GM12878 (cell line): ENCODE measurements around the gene CSRP1. TPM values are rescaled to one million over a fixed set of nuclear protein-coding genes. Genes with fewer than 3 reads are reported as not detected.

Experiments
- ATAC-seq: fragments of 200-7000 bp; cut with Tn5 transposase; 3 replicates; pipeline ENCODE4 v1.9.1; 2020; ENCODE audit warnings: mild to moderate bottlenecking, moderate library complexity
- BruUV-seq: library from RNA; stranded (reverse); fragments of 400-500 nt; replicated peaks from 2 replicates; lab custom pipeline; 2021; lab: Mats Ljungman, UMichigan
- CTCF ChIA-PET: fragments of 300-600 bp; sonication (Branson Sonifier 250); formaldehyde crosslinking; extraction: SDS; loops from one replicate; lab custom pipeline; 2021; ENCODE audit warnings: inconsistent platforms; lab: Yijun Ruan, JAX
- POLR2A ChIA-PET: fragments of 350-600 bp; formaldehyde crosslinking; extraction: SDS; loops from one replicate; lab custom pipeline; 2021; ENCODE audit warnings: inconsistent platforms; lab: Charles Lee
- RAD21 ChIA-PET: fragments of 300-600 bp; sonication (Branson Sonifier 250); formaldehyde crosslinking; loops from one replicate; lab custom pipeline; 2023; ENCODE audit warnings: antibody characterized with exemption; ENCODE audit not compliant: unreplicated experiment; lab: Charles Lee
- SMC1A ChIA-PET: fragments of 300-600 bp; sonication (Branson Sonifier 250); formaldehyde crosslinking; loops from one replicate; lab custom pipeline; 2023; ENCODE audit not compliant: unreplicated experiment, uncharacterized antibody; lab: Charles Lee
- DNase-seq: peaks from one replicate; pipeline ENCODE4 v3.0.0-alpha.2; 2011; ENCODE audit warnings: low read depth, low spot score
- FAIRE-seq: peaks from 3 replicates; lab custom pipeline; 2011; peaks lifted over from hg19 to GRCh38; lab: Jason Lieb, UNC
- H2AFZ ChIP-seq: 2 replicates; pipeline ENCODE4 v1.6.0; 2011; ENCODE audit warnings: low read depth, low read length, control low read depth; ENCODE audit not compliant: control insufficient read depth
- H3K27ac ChIP-seq: 2 replicates; pipeline ENCODE4 v1.5.1; 2011; ENCODE audit warnings: control low read depth; ENCODE audit not compliant: control insufficient read depth, insufficient read depth
- H3K27me3 ChIP-seq, 2 experiments: replicated peaks in 1 of 2; 2 replicates each; pipeline versions ENCODE4 v1.6.0 to v1.6.1; 2011; ENCODE audit warnings: low read length in 1 of 2; ENCODE audit not compliant: control insufficient read depth in 2 of 2, insufficient read depth in 2 of 2
- H3K36me3 ChIP-seq, 2 experiments: 2 replicates each; pipeline ENCODE4 v1.5.1; 2011; ENCODE audit warnings: low read length in 1 of 2; ENCODE audit not compliant: control insufficient read depth in 2 of 2, insufficient read depth in 2 of 2
- H3K4me1 ChIP-seq: 2 replicates; pipeline ENCODE4 v1.6.1; 2011; ENCODE audit warnings: mild to moderate bottlenecking, low read length, moderate library complexity, mixed read lengths; ENCODE audit not compliant: control insufficient read depth, insufficient read depth
- H3K4me2 ChIP-seq: 2 replicates; pipeline ENCODE4 v1.6.0; 2011; ENCODE audit warnings: control low read depth; ENCODE audit not compliant: control insufficient read depth, insufficient read depth
- H3K4me3 ChIP-seq: fragments of 200-600 bp; sonication (generic); 2 replicates; pipeline ENCODE4 v1.5.1; 2016
- H3K79me2 ChIP-seq: 2 replicates; pipeline ENCODE4 v1.6.0; 2011; ENCODE audit warnings: low read length; ENCODE audit not compliant: control insufficient read depth, insufficient read depth
- H3K9ac ChIP-seq: 2 replicates; pipeline ENCODE4 v1.8.0; 2011; ENCODE audit warnings: low read length, control low read depth, mixed read lengths; ENCODE audit not compliant: control insufficient read depth, insufficient read depth
- H3K9me3 ChIP-seq: replicated peaks from 3 replicates; pipeline ENCODE4 v1.5.1; 2011; ENCODE audit warnings: mild to moderate bottlenecking, low read length; ENCODE audit not compliant: control insufficient read depth, insufficient read depth
- H4K20me1 ChIP-seq: 2 replicates; pipeline ENCODE4 v1.6.0; 2011; ENCODE audit not compliant: control insufficient read depth, insufficient read depth
- ETV6 ChIP-seq, 2 experiments: fragments of 450-650 bp in 1 of 2; IDR thresholded peaks in 1 of 2; conservative IDR thresholded peaks in 1 of 2; 2 replicates each; pipeline ENCODE4 v1.6.1; 2014; ENCODE audit warnings: antibody characterized with exemption in 1 of 2, borderline replicate concordance in 1 of 2, low read depth in 1 of 2, mild to moderate bottlenecking in 1 of 2, moderate library complexity in 1 of 2
- FOXK2 ChIP-seq: fragments of 450-650 bp; IDR thresholded peaks from 2 replicates; pipeline ENCODE4 v1.6.1; 2017; ENCODE audit warnings: mild to moderate bottlenecking, moderate library complexity
- KAT2A ChIP-seq: conservative IDR thresholded peaks from 2 replicates; pipeline ENCODE4 v1.6.1; 2011; ENCODE audit warnings: low read depth, low read length; ENCODE audit not compliant: control insufficient read depth
- KDM1A ChIP-seq: fragments of 200-600 bp; sonication (generic); IDR thresholded peaks from 2 replicates; pipeline ENCODE4 v1.6.1; 2016; ENCODE audit warnings: borderline replicate concordance
- RAD21 ChIP-seq: IDR thresholded peaks from 2 replicates; pipeline ENCODE4 v1.6.1; 2011; ENCODE audit warnings: mild to moderate bottlenecking, low read depth, low read length, moderate library complexity; ENCODE audit not compliant: insufficient read depth
- RB1 ChIP-seq: fragments of 450-650 bp; formaldehyde crosslinking; IDR thresholded peaks from 2 replicates; pipeline ENCODE4 v1.6.1; 2017; ENCODE audit warnings: mild to moderate bottlenecking, borderline replicate concordance
- RBBP5 ChIP-seq: fragments of 200-600 bp; sonication (generic); conservative IDR thresholded peaks from 2 replicates; pipeline ENCODE4 v1.6.1; 2016
- SMC3 ChIP-seq: IDR thresholded peaks from 2 replicates; pipeline ENCODE4 v1.6.1; 2011; ENCODE audit warnings: low read length, improper control_type of control experiment, borderline replicate concordance
- TBL1XR1 ChIP-seq: IDR thresholded peaks from 2 replicates; pipeline ENCODE4 v1.6.1; 2012; ENCODE audit warnings: low read depth, low read length, improper control_type of control experiment
- ZBED1 ChIP-seq: IDR thresholded peaks from 2 replicates; pipeline ENCODE4 v1.6.1; 2016; ENCODE audit warnings: borderline replicate concordance
- WGBS: methylation state at CpG from one replicate; pipeline ENCODE4 v1.1.6; 2016; ENCODE audit warnings: low lambda C conversion rate; ENCODE audit not compliant: insufficient replicate concordance, insufficient coverage; ENCODE audit errors: missing lambda C conversion rate; 5-methylcytosine and 5-hydroxymethylcytosine counted together
- in situ Hi-C: fragments of 300-500 bp; cut with MboI; formaldehyde crosslinking; loops from 9 replicates; pipeline ENCODE4 v1.14.3; 2018; ENCODE audit warnings: mixed read lengths
- intact Hi-C: fragments of 100-400 bp; cut with micrococcal nuclease; formaldehyde crosslinking; loops from one replicate; pipeline ENCODE4 v1.14.2; 2022; ENCODE audit not compliant: unreplicated experiment
- polyA plus RNA-seq, 11 experiments: library from polyadenylated mRNA; depleted of rRNA in 4 of 11; unstranded in 6 of 11; stranded (reverse) in 5 of 11; fragments of >200 nt; fragmentation: Nextera tagmentation in 4 of 11; fragmentation: Illumina TruSeq in 1 of 11; extraction: Ambion mirVana in 4 of 11; extraction: Trizol in 1 of 11; gene quantifications; 1 replicate in 1 of 11; 2 replicates in 10 of 11; pipeline versions ENCODE4 v1.2.1 to v1.2.3, GENCODE V29; 2011 to 2016; ENCODE audit warnings: inconsistent platforms in 2 of 11, missing spikeins in 2 of 11, low read depth in 1 of 11
- total RNA-seq, 4 experiments: library from RNA; depleted of rRNA in 3 of 4; stranded (reverse); fragments of >200 nt in 3 of 4; fragmentation: Illumina TruSeq in 1 of 4; extraction: Trizol in 1 of 4; gene quantifications; 2 replicates each; pipeline versions ENCODE4 v1.2.1 to v1.2.3, GENCODE V29; 2013 to 2021
- TF ChIP-seq, protein P1 (sequence below): IDR thresholded peaks from 2 replicates; pipeline ENCODE4 v1.6.1; 2012; ENCODE audit warnings: low read depth, low read length, improper control_type of control experiment
- TF ChIP-seq, protein P2 (sequence below): IDR thresholded peaks from 2 replicates; pipeline ENCODE4 v1.6.1; 2011; ENCODE audit warnings: mild to moderate bottlenecking, low read depth, low read length, moderate library complexity; ENCODE audit not compliant: insufficient replicate concordance
- TF ChIP-seq, protein P3 (sequence below), 3 experiments: IDR thresholded peaks in 2 of 3; conservative IDR thresholded peaks in 1 of 3; 2 replicates each; pipeline ENCODE4 v1.5.1; 2011; ENCODE audit warnings: low read depth in 3 of 3, low read length in 3 of 3, mild to moderate bottlenecking in 3 of 3, control low read depth in 2 of 3, moderate library complexity in 2 of 3, inconsistent platforms in 1 of 3, mixed read lengths in 1 of 3; ENCODE audit not compliant: control insufficient read depth in 2 of 3, insufficient read depth in 1 of 3; ENCODE audit errors: extremely low read depth in 1 of 3

Gene CSRP1
- total and polyA plus RNA-seq, 10 of the 15 experiments (the other 5 are each of a cell fraction or from before 2014, with no cell fraction given) = 23.4 to 99.2 (median 80.7) TPM

DNA sequence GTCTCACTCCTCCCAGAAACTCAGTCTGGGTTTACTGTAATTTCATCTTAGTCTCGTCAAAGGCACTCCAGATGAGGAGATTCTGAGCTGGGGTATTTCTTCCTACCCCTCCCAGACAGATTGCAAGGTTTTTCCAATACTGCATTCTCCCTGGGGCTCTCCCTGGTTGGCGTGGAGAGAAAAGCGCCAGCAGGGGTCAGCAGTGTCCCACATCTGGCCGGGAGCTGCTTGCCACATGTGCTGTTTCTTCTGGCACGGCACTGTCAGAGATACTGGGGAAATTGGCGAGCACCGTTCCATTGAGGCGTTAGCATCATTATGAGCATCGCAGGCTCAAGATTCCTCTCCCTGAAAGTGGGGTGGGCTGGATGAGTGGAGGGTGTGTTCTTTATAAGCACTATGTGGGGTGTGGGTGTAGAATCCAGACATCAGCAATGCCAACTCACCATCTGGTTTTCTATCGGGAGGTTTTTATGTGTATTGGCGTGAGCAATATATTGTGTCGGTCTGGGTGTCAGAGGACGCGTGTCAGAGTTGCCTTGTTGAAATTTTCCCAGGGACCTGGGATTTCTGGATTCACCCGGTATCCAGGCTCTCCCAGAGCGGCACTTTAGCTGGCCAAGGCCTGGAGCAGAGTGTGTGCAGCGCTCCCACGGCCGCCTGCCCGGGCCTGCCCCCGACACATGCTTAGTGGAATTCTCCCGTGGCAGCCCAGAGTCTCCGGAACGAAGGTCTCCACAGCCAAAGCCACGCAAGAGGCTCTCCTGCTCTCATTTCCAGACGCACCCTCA is 24.0 kb upstream of the CSRP1 start:
- Histone ChIP-seq H2AFZ (no peak overlapping the region), H3K79me2 (no peaks in the 10 kb centered on the region), H3K27me3 (no peaks in the 10 kb centered on the region), H3K36me3 (no peaks in the 10 kb centered on the region), H3K4me2 (no peak overlapping the region), H3K4me3 (no peak overlapping the region), H4K20me1 (0 out of 2 replicates have a peak, but pooled peaks cover 1% of the 10 kb centered on the region), H3K27ac (no peak overlapping the region), H3K9me3 (no peaks in the 10 kb centered on the region), H3K9ac (no peak overlapping the region), H3K4me1 (no peaks in the 10 kb centered on the region)
- CTCF ChIA-PET = interaction anchor here (0.6 to 5.9 kb wide), 24 partner anchors 9 to 264 kb away, joined by 3 to 47 read pairs (median 4); no protein-coding TSS in a partner anchor
- POLR2A ChIA-PET = interaction anchor here (0.6 kb wide), 1 partner anchor 140 kb away, joined by 3 read pairs; no protein-coding TSS in a partner anchor
- SMC1A ChIA-PET = interaction anchor here (0.6 to 1.8 kb wide), 8 partner anchors 9 to 443 kb away, joined by 3 to 8 read pairs (median 3); no protein-coding TSS in a partner anchor
- DNase-seq (no peak), FAIRE-seq (no peak), ATAC-seq (peak; percentile 90)
- BruUV-seq = no TSS peak
- TF ChIP-seq RB1 (0 out of 2 replicates have a peak, but pooled peaks have one; percentile 28), FOXK2 (no peak), KAT2A (no peak), RAD21 (peak; percentile 64), ETV6 (conservative IDR thresholded peaks at IDR 0.05 in 1 of 2, IDR thresholded peaks at IDR 0.05 in 1 of 2; ENCODE audit: borderline replicate concordance in 1 of 2, low read depth in 1 of 2) (no peak), SMC3 (peak; percentile 44; the same call in 1 of the 2 replicates), ZBED1 (no peak), KDM1A (no peak), TBL1XR1 (no peak), RBBP5 (no peak)
- TF ChIP-seq, protein P1, sequence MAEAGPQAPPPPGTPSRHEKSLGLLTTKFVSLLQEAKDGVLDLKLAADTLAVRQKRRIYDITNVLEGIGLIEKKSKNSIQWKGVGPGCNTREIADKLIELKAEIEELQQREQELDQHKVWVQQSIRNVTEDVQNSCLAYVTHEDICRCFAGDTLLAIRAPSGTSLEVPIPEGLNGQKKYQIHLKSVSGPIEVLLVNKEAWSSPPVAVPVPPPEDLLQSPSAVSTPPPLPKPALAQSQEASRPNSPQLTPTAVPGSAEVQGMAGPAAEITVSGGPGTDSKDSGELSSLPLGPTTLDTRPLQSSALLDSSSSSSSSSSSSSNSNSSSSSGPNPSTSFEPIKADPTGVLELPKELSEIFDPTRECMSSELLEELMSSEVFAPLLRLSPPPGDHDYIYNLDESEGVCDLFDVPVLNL = no peak
- TF ChIP-seq, protein P2, sequence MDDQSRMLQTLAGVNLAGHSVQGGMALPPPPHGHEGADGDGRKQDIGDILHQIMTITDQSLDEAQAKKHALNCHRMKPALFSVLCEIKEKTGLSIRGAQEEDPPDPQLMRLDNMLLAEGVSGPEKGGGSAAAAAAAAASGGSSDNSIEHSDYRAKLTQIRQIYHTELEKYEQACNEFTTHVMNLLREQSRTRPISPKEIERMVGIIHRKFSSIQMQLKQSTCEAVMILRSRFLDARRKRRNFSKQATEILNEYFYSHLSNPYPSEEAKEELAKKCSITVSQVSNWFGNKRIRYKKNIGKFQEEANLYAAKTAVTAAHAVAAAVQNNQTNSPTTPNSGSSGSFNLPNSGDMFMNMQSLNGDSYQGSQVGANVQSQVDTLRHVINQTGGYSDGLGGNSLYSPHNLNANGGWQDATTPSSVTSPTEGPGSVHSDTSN = no peak
- TF ChIP-seq, protein P3, sequence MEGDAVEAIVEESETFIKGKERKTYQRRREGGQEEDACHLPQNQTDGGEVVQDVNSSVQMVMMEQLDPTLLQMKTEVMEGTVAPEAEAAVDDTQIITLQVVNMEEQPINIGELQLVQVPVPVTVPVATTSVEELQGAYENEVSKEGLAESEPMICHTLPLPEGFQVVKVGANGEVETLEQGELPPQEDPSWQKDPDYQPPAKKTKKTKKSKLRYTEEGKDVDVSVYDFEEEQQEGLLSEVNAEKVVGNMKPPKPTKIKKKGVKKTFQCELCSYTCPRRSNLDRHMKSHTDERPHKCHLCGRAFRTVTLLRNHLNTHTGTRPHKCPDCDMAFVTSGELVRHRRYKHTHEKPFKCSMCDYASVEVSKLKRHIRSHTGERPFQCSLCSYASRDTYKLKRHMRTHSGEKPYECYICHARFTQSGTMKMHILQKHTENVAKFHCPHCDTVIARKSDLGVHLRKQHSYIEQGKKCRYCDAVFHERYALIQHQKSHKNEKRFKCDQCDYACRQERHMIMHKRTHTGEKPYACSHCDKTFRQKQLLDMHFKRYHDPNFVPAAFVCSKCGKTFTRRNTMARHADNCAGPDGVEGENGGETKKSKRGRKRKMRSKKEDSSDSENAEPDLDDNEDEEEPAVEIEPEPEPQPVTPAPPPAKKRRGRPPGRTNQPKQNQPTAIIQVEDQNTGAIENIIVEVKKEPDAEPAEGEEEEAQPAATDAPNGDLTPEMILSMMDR (IDR thresholded peaks at IDR 0.05 in 2 of 3, conservative IDR thresholded peaks at IDR 0.05 in 1 of 3; ENCODE audit: control insufficient read depth in 2 of 3, extremely low read depth in 1 of 3, insufficient read depth in 1 of 3, low read depth in 3 of 3, low read length in 3 of 3) = peak; percentile 72 to 83 (median 75)
- intact Hi-C loops = loop anchor here (2.0 kb wide), 1 partner anchor 262 kb away; no protein-coding TSS in a partner anchor
- RAD21 ChIA-PET = interaction anchor here (1.2 to 1.7 kb wide), 6 partner anchors 13 to 49 kb away, joined by 3 to 7 read pairs (median 4); no protein-coding TSS in a partner anchor
- in situ Hi-C loops = no loop called here
- WGBS = 69% methylated on average over 26 of the region's 26 CpGs
